ENCODE results near the gene ANKRD22. TPM values are rescaled to one million over a fixed set of nuclear protein-coding genes. Genes with fewer than 3 reads are reported as not detected.

The ANKRD22 gene
- total and polyA plus RNA-seq, 4 donors: 0.38 to 1.0 (median 0.43) TPM

- Histone ChIP-seq H3K4me3 (ENCODE audit: low read depth in 1 of 3, low read length in 3 of 3) (no peak overlapping the region), H3K9ac (ENCODE audit: low read depth in 1 of 2, low read length in 2 of 2) (no peak overlapping the region), H3K36me3 (ENCODE audit: control insufficient read depth in 4 of 4, insufficient read depth in 3 of 4, low read depth in 1 of 4, low read length in 3 of 4) (no peaks in the 10 kb centered on the region), H3K27ac (ENCODE audit: low read depth in 1 of 2, low read length in 2 of 2) (no peak overlapping the region), H3K9me3 (ENCODE audit: control insufficient read depth in 4 of 4, low read length in 3 of 4) (no peaks in the 10 kb centered on the region), H3K27me3 (ENCODE audit: control insufficient read depth in 4 of 4, insufficient read depth in 4 of 4, low read length in 3 of 4) (no peaks in the 10 kb centered on the region), H3K4me1 (ENCODE audit: control insufficient read depth in 4 of 4, insufficient read depth in 4 of 4, low read length in 3 of 4) (peaks cover 5 to 27% (median 22%) of the 10 kb centered on the region in 4 donors)
- DNase-seq (ENCODE audit: low spot score): no peak
- no peak for TF ChIP-seq TAF1 (conservative IDR thresholded peaks at IDR 0.05)
- TF ChIP-seq MAX (IDR thresholded peaks at IDR 0.05): no peak
- no peak for TF ChIP-seq FOXA2 (IDR thresholded peaks at IDR 0.05)
- no peak for TF ChIP-seq RAD21 (IDR thresholded peaks at IDR 0.05)
- TF ChIP-seq NR2F2 (IDR thresholded peaks at IDR 0.05): no peak
- no peak for TF ChIP-seq SP1 (IDR thresholded peaks at IDR 0.05)
- no peak for TF ChIP-seq HNF4G (IDR thresholded peaks at IDR 0.05)
- peak in 1 of 2 donors; percentile 40 for TF ChIP-seq JUND (IDR thresholded peaks at IDR 0.05)
- TF ChIP-seq YY1 (IDR thresholded peaks at IDR 0.05): no peak
- no peak for TF ChIP-seq ATF3 (IDR thresholded peaks at IDR 0.05)
- TF ChIP-seq EGR1 (IDR thresholded peaks at IDR 0.05; ENCODE audit: low read depth in 2 of 2): no peak
- peak; percentile 13 to 41 for TF ChIP-seq HNF4A (conservative IDR thresholded peaks at IDR 0.05)
- no peak for TF ChIP-seq REST (IDR thresholded peaks at IDR 0.05)
- TF ChIP-seq ZBTB33 (IDR thresholded peaks at IDR 0.05): no peak
- peak; percentile 60 to 69 for TF ChIP-seq RXRA (IDR thresholded peaks at IDR 0.05)
- TF ChIP-seq GABPA (IDR thresholded peaks at IDR 0.05 in 1 of 2, conservative IDR thresholded peaks at IDR 0.05 in 1 of 2): no peak
- WGBS: 68% methylated on average over 4 of the region's 4 CpGs
These were observed 1.7 kb upstream of the ANKRD22 start for GRCh38 chr10:88853155-88853881.

GRCh38 chr10:88852327-88852726, 683 bp upstream of the ANKRD22 start:
- Histone ChIP-seq H3K4me3 (ENCODE audit: low read depth in 1 of 3, low read length in 3 of 3) (no peak overlapping the region), H3K27ac (ENCODE audit: low read depth in 1 of 2, low read length in 2 of 2) (no peak overlapping the region), H3K4me1 (ENCODE audit: control insufficient read depth in 4 of 4, insufficient read depth in 4 of 4, low read length in 3 of 4) (peaks cover 5 to 27% (median 22%) of the 10 kb centered on the region in 4 donors), H3K27me3 (ENCODE audit: control insufficient read depth in 4 of 4, insufficient read depth in 4 of 4, low read length in 3 of 4) (no peaks in the 10 kb centered on the region), H3K9me3 (ENCODE audit: control insufficient read depth in 4 of 4, low read length in 3 of 4) (no peaks in the 10 kb centered on the region), H3K9ac (ENCODE audit: low read depth in 1 of 2, low read length in 2 of 2) (no peak overlapping the region), H3K36me3 (ENCODE audit: control insufficient read depth in 4 of 4, insufficient read depth in 3 of 4, low read depth in 1 of 4, low read length in 3 of 4) (no peaks in the 10 kb centered on the region)
- WGBS: 50% methylated on average over 4 of the region's 4 CpGs
- DNase-seq (ENCODE audit: low spot score): no peak
- TF ChIP-seq HNF4G (IDR thresholded peaks at IDR 0.05) (no peak), NR2F2 (IDR thresholded peaks at IDR 0.05) (no peak), FOXA1 (IDR thresholded peaks at IDR 0.05) (no peak), GABPA (IDR thresholded peaks at IDR 0.05 in 1 of 2, conservative IDR thresholded peaks at IDR 0.05 in 1 of 2) (no peak), YY1 (IDR thresholded peaks at IDR 0.05) (no peak), RAD21 (IDR thresholded peaks at IDR 0.05) (no peak), HNF4A (conservative IDR thresholded peaks at IDR 0.05) (no peak), EGR1 (IDR thresholded peaks at IDR 0.05; ENCODE audit: low read depth in 2 of 2) (no peak), SP1 (IDR thresholded peaks at IDR 0.05) (no peak), FOXA2 (IDR thresholded peaks at IDR 0.05) (no peak), REST (IDR thresholded peaks at IDR 0.05) (no peak)

All from liver (tissue), 9 donors.